Amniotic stem cell (primary cell): ENCODE measurements around the gene CD27.
A peak's percentile ranks its signal among the peaks of the same experiment; 100 is the strongest.
"Not testable (repeated sequence)": the region's sequence is repeated elsewhere in the genome, so short reads cannot be mapped to it uniquely, and the experiment has no call there.

Source experiments
- DNase-seq: peaks from one replicate; lab custom pipeline; 2025; lab: John Stamatoyannopoulos, UW

CD27 gene

GRCh38 chr12:6461401-6462233, 16.9 kb downstream of the CD27 start:
- no peak for DNase-seq

GRCh38 chr12:6462234-6462995, 17.7 kb downstream of the CD27 start:
- DNase-seq, result no peak

GRCh38 chr12:6463216-6463615, 18.5 kb downstream of the CD27 start:
- DNase-seq, result no peak

GRCh38 chr12:6463858-6464257, 19.1 kb downstream of the CD27 start:
- DNase-seq, result no peak

- DNase-seq, result no peak
Measured at GRCh38 chr12:6464531-6464930, 19.8 kb downstream of the CD27 start.

- DNase-seq, result peak; percentile 70
Measured at GRCh38 chr12:6465467-6466183, 20.9 kb downstream of the CD27 start.

GRCh38 chr12:6466184-6466573, 21.4 kb downstream of the CD27 start:
- no peak for DNase-seq

GRCh38 chr12:6466751-6467150, 22.0 kb downstream of the CD27 start:
- not testable (repeated sequence) for DNase-seq

- not testable (repeated sequence) for DNase-seq
Measured at GRCh38 chr12:6467571-6468282, 23.0 kb downstream of the CD27 start.

- DNase-seq, result no peak
Measured at GRCh38 chr12:6468283-6468575, 23.5 kb downstream of the CD27 start.

GRCh38 chr12:6469092-6469491, 24.3 kb downstream of the CD27 start:
- DNase-seq, result no peak

- DNase-seq, result no peak
Measured at GRCh38 chr12:6469609-6470374, 25.0 kb downstream of the CD27 start.

- DNase-seq, result peak; percentile 98
Measured at GRCh38 chr12:6470375-6471163, 25.8 kb downstream of the CD27 start, which contains the start of gene VAMP1. VAMP1 (minus strand) TSS chr12:6470677; CDS start chr12:6470531, 146 bp downstream.

- DNase-seq, result no peak
Measured at GRCh38 chr12:6471989-6472360, 27.2 kb downstream of the CD27 start.

GRCh38 chr12:6472491-6472890, 27.7 kb downstream of the CD27 start:
- DNase-seq, result no peak

- DNase-seq, result not testable (repeated sequence)
Measured at GRCh38 chr12:6475233-6475975, 30.6 kb downstream of the CD27 start.

- peak; percentile 21 for DNase-seq
Measured at GRCh38 chr12:6476489-6476888, 31.7 kb downstream of the CD27 start.

- DNase-seq, result not testable (repeated sequence)
Measured at GRCh38 chr12:6477601-6478377, 33.0 kb downstream of the CD27 start.

- no peak for DNase-seq
Measured at GRCh38 chr12:6478416-6478815, 33.7 kb downstream of the CD27 start.
